ENCODE data around the gene CORO1C.

The CORO1C gene

GRCh38 chr12:108679106-108679681 is 52.1 kb downstream of the CORO1C start:
- in situ Hi-C loops (cut with MboI; ENCODE audit: low sequenced_read_pairs): loop anchor here (10.0 kb wide), 1 partner anchor 126 kb away; no protein-coding TSS in a partner anchor

- in situ Hi-C loops (cut with MboI; ENCODE audit: low sequenced_read_pairs): loop anchor here (10.0 kb wide), 1 partner anchor 127 kb away; no protein-coding TSS in a partner anchor
Measured at GRCh38 chr12:108678104-108678730, 53.1 kb downstream of the CORO1C start.

- in situ Hi-C loops (cut with MboI; ENCODE audit: low sequenced_read_pairs): loop anchor here (10.0 kb wide), 1 partner anchor 127 kb away; no protein-coding TSS in a partner anchor
Measured at GRCh38 chr12:108677381-108677780, 53.9 kb downstream of the CORO1C start.

- in situ Hi-C loops (cut with MboI; ENCODE audit: low sequenced_read_pairs): loop anchor here (10.0 kb wide), 1 partner anchor 128 kb away; no protein-coding TSS in a partner anchor
Measured at GRCh38 chr12:108676707-108677106, 54.6 kb downstream of the CORO1C start.

- in situ Hi-C loops (cut with MboI; ENCODE audit: low sequenced_read_pairs): loop anchor here (10.0 kb wide), 1 partner anchor 129 kb away; no protein-coding TSS in a partner anchor
Measured at GRCh38 chr12:108675792-108676191, 55.5 kb downstream of the CORO1C start.

GRCh38 chr12:108672054-108672453 is 59.3 kb downstream of the CORO1C start:
- in situ Hi-C loops (cut with MboI; ENCODE audit: low sequenced_read_pairs): loop anchor here (10.0 to 25.0 kb wide), 2 partner anchors 133 to 415 kb away; partner anchors contain the start of genes ALKBH2 and UNG

- in situ Hi-C loops (cut with MboI; ENCODE audit: low sequenced_read_pairs): loop anchor here (10.0 to 25.0 kb wide), 2 partner anchors 134 to 416 kb away; partner anchors contain the start of genes ALKBH2 and UNG
Measured at GRCh38 chr12:108671110-108671509, 60.2 kb downstream of the CORO1C start.

GRCh38 chr12:108670066-108670631 is 61.2 kb downstream of the CORO1C start:
- in situ Hi-C loops (cut with MboI; ENCODE audit: low sequenced_read_pairs): loop anchor here (10.0 to 25.0 kb wide), 2 partner anchors 135 to 417 kb away; partner anchors contain the start of genes ALKBH2 and UNG

- in situ Hi-C loops (cut with MboI; ENCODE audit: low sequenced_read_pairs): loop anchor here (25.0 kb wide), 1 partner anchor 419 kb away; the partner anchor contains the start of genes ALKBH2 and UNG
Measured at GRCh38 chr12:108668542-108668941, 62.8 kb downstream of the CORO1C start.

- in situ Hi-C loops (cut with MboI; ENCODE audit: low sequenced_read_pairs): loop anchor here (25.0 kb wide), 1 partner anchor 419 kb away; the partner anchor contains the start of genes ALKBH2 and UNG
Measured at GRCh38 chr12:108668063-108668462, 63.3 kb downstream of the CORO1C start.

GRCh38 chr12:108667349-108667748 is 64.0 kb downstream of the CORO1C start:
- in situ Hi-C loops (cut with MboI; ENCODE audit: low sequenced_read_pairs): loop anchor here (25.0 kb wide), 1 partner anchor 420 kb away; the partner anchor contains the start of genes ALKBH2 and UNG

- in situ Hi-C loops (cut with MboI; ENCODE audit: low sequenced_read_pairs): loop anchor here (25.0 kb wide), 1 partner anchor 421 kb away; the partner anchor contains the start of genes ALKBH2 and UNG
Measured at GRCh38 chr12:108666401-108666881, 64.9 kb downstream of the CORO1C start.

- in situ Hi-C loops (cut with MboI; ENCODE audit: low sequenced_read_pairs): loop anchor here (25.0 kb wide), 1 partner anchor 422 kb away; the partner anchor contains the start of genes ALKBH2 and UNG
Measured at GRCh38 chr12:108665608-108666202, 65.6 kb downstream of the CORO1C start.

- in situ Hi-C loops (cut with MboI; ENCODE audit: low sequenced_read_pairs): loop anchor here (25.0 kb wide), 1 partner anchor 423 kb away; the partner anchor contains the start of genes ALKBH2 and UNG
Measured at GRCh38 chr12:108664338-108665258, 66.7 kb downstream of the CORO1C start.

- in situ Hi-C loops (cut with MboI; ENCODE audit: low sequenced_read_pairs): loop anchor here (25.0 kb wide), 1 partner anchor 424 kb away; the partner anchor contains the start of genes ALKBH2 and UNG
Measured at GRCh38 chr12:108663324-108664015, 67.8 kb downstream of the CORO1C start.

- in situ Hi-C loops (cut with MboI; ENCODE audit: low sequenced_read_pairs): loop anchor here (25.0 kb wide), 1 partner anchor 429 kb away; the partner anchor contains the start of genes ALKBH2 and UNG
Measured at GRCh38 chr12:108658115-108658514, 73.2 kb downstream of the CORO1C start.

- in situ Hi-C loops (cut with MboI; ENCODE audit: low sequenced_read_pairs): loop anchor here (25.0 kb wide), 1 partner anchor 430 kb away; the partner anchor contains the start of genes ALKBH2 and UNG
Measured at GRCh38 chr12:108657130-108657745, 74.1 kb downstream of the CORO1C start.

GRCh38 chr12:108656247-108656646 is 75.1 kb downstream of the CORO1C start:
- in situ Hi-C loops (cut with MboI; ENCODE audit: low sequenced_read_pairs): loop anchor here (25.0 kb wide), 1 partner anchor 431 kb away; the partner anchor contains the start of genes ALKBH2 and UNG

Measured in HL-60/S4 treated with retinoic acid at 250 ng/mL for 4 days and 3 days (cell line).